GM19463 (cell line): Measurements from ENCODE around the gene STARD13.

Experiments
- ATAC-seq: cut with Tn5 transposase; IDR thresholded peaks from one replicate; pipeline ENCODE4 v1.9.1; 2021; ENCODE audit warnings: mild to moderate bottlenecking, moderate library complexity; ENCODE audit not compliant: unreplicated experiment

STARD13 gene

GRCh38 chr13:33277037-33277740 is 8.4 kb downstream of the STARD13 start:
- ATAC-seq = no peak

- no peak for ATAC-seq
Observed at GRCh38 chr13:33276570-33276969, 9.0 kb downstream of the STARD13 start.

GRCh38 chr13:33275916-33276315 is 9.6 kb downstream of the STARD13 start:
- ATAC-seq = no peak

- ATAC-seq = no peak
Observed at GRCh38 chr13:33274264-33274663, 11.3 kb downstream of the STARD13 start.

- no peak for ATAC-seq
Observed at GRCh38 chr13:33272531-33273124, 12.9 kb downstream of the STARD13 start.

- ATAC-seq = no peak
Observed at GRCh38 chr13:33271759-33272158, 13.8 kb downstream of the STARD13 start.

- no peak for ATAC-seq
Observed at GRCh38 chr13:33270895-33271538, 14.5 kb downstream of the STARD13 start.

- ATAC-seq = no peak
Observed at GRCh38 chr13:33265607-33266006, 19.9 kb downstream of the STARD13 start.

- no peak for ATAC-seq
Observed at GRCh38 chr13:33265133-33265532, 20.4 kb downstream of the STARD13 start.

- no peak for ATAC-seq
Observed at GRCh38 chr13:33264620-33264978, 21.0 kb downstream of the STARD13 start.

GRCh38 chr13:33263976-33264619 is 21.5 kb downstream of the STARD13 start:
- no peak for ATAC-seq

GRCh38 chr13:33263484-33263883 is 22.1 kb downstream of the STARD13 start:
- ATAC-seq = no peak

GRCh38 chr13:33262997-33263396 is 22.6 kb downstream of the STARD13 start:
- ATAC-seq = no peak

GRCh38 chr13:33262594-33262993 is 23.0 kb downstream of the STARD13 start:
- no peak for ATAC-seq

GRCh38 chr13:33262062-33262487 is 23.5 kb downstream of the STARD13 start:
- ATAC-seq = no peak

- ATAC-seq = no peak
Observed at GRCh38 chr13:33261387-33262061, 24.0 kb downstream of the STARD13 start.

GRCh38 chr13:33260168-33261098 is 25.1 kb downstream of the STARD13 start:
- no peak for ATAC-seq

GRCh38 chr13:33259296-33259695 is 26.3 kb downstream of the STARD13 start:
- ATAC-seq = no peak

- no peak for ATAC-seq
Observed at GRCh38 chr13:33258808-33259193, 26.8 kb downstream of the STARD13 start.
